HepG2 (cell line): Measurements from ENCODE around the gene SDR39U1. TPM values are rescaled to one million over a fixed set of nuclear protein-coding genes. Genes with fewer than 3 reads are reported as not detected.

Source experiments
- ATF6 ChIP-seq: sonication (generic); formaldehyde crosslinking; conservative IDR thresholded peaks from 2 replicates; pipeline ENCODE4 v1.4.0; 2020; ENCODE audit warnings: missing genetic modification reagents
- FOXP4 ChIP-seq: sonication (generic); formaldehyde crosslinking; IDR thresholded peaks from 2 replicates; pipeline ENCODE4 v1.4.0; 2020; ENCODE audit warnings: missing genetic modification reagents
- GRHL1 ChIP-seq: sonication (generic); formaldehyde crosslinking; conservative IDR thresholded peaks from 2 replicates; pipeline ENCODE4 v1.8.0; 2022; ENCODE audit warnings: missing genetic modification reagents
- HMGA1 ChIP-seq: sonication (generic); formaldehyde crosslinking; conservative IDR thresholded peaks from 2 replicates; pipeline ENCODE4 v1.4.0; 2020; ENCODE audit warnings: missing genetic modification reagents
- HNRNPK ChIP-seq: fragments of 200-400 bp; formaldehyde crosslinking; IDR thresholded peaks from 2 replicates; pipeline ENCODE4 v1.6.1; 2018; ENCODE audit warnings: low read length, low read depth, moderate library complexity, mild to moderate bottlenecking; ENCODE audit not compliant: poor library complexity, severe bottlenecking
- KAT8 ChIP-seq: IDR thresholded peaks from 2 replicates; pipeline ENCODE4 v1.6.1; 2016; ENCODE audit warnings: missing genetic modification reagents, missing compliant biosample characterization
- KDM2A ChIP-seq: sonication (generic); formaldehyde crosslinking; IDR thresholded peaks from 2 replicates; pipeline ENCODE4 v1.4.0; 2020; ENCODE audit warnings: low read depth, missing genetic modification reagents, borderline replicate concordance
- KLF6 ChIP-seq: IDR thresholded peaks from 2 replicates; pipeline ENCODE4 v1.8.0; 2016; ENCODE audit warnings: missing biosample characterization, missing genetic modification reagents
- MLLT10 ChIP-seq: sonication (generic); formaldehyde crosslinking; IDR thresholded peaks from 2 replicates; pipeline ENCODE4 v1.4.0; 2020; ENCODE audit warnings: missing genetic modification reagents
- MXI1 ChIP-seq: IDR thresholded peaks from 3 replicates; pipeline ENCODE4 v1.6.1; 2012; ENCODE audit warnings: low read depth, low read length, inconsistent platforms, borderline replicate concordance
- NBN ChIP-seq: fragments of 450-650 bp; conservative IDR thresholded peaks from 2 replicates; pipeline ENCODE4 v1.6.1; 2017
- NFIB ChIP-seq: sonication (generic); formaldehyde crosslinking; IDR thresholded peaks from 2 replicates; pipeline ENCODE4 v1.9.0; 2021; ENCODE audit warnings: missing genetic modification reagents, mild to moderate bottlenecking, borderline replicate concordance
- NPAS2 ChIP-seq: sonication (generic); formaldehyde crosslinking; IDR thresholded peaks from 2 replicates; pipeline ENCODE4 v1.8.0; 2022; ENCODE audit warnings: mild to moderate bottlenecking, missing genetic modification reagents, borderline replicate concordance
- PAF1 ChIP-seq: IDR thresholded peaks from 2 replicates; pipeline ENCODE4 v1.6.1; 2016; ENCODE audit warnings: missing genetic modification reagents, missing compliant biosample characterization
- SKI ChIP-seq: fragments of 450-650 bp; IDR thresholded peaks from one replicate; pipeline ENCODE4 v1.6.1; 2018; ENCODE audit warnings: mild to moderate bottlenecking; ENCODE audit not compliant: partially characterized antibody
- SNAPC2 ChIP-seq: sonication (generic); formaldehyde crosslinking; IDR thresholded peaks from 2 replicates; pipeline ENCODE4 v1.8.1; 2022; ENCODE audit warnings: mild to moderate bottlenecking, missing genetic modification reagents
- TBX3 ChIP-seq: fragments of 450-650 bp; IDR thresholded peaks from 2 replicates; pipeline ENCODE4 v1.6.1; 2017; ENCODE audit warnings: antibody characterized with exemption, mild to moderate bottlenecking, inconsistent platforms, borderline replicate concordance
- TMF1 ChIP-seq: sonication (generic); formaldehyde crosslinking; IDR thresholded peaks from 2 replicates; pipeline ENCODE4 v1.8.1; 2022; ENCODE audit warnings: low read depth, missing genetic modification reagents
- TRIM22 ChIP-seq: fragments of 450-650 bp; IDR thresholded peaks from 2 replicates; pipeline ENCODE4 v1.6.1; 2017
- XBP1 ChIP-seq: sonication (generic); formaldehyde crosslinking; IDR thresholded peaks from 2 replicates; pipeline ENCODE4 v1.5.0; 2020; ENCODE audit warnings: missing genetic modification reagents
- ZFAT ChIP-seq: sonication (generic); formaldehyde crosslinking; conservative IDR thresholded peaks from 2 replicates; pipeline ENCODE4 v1.8.1; 2023; ENCODE audit warnings: missing genetic modification reagents, inconsistent platforms
- ZNF724P ChIP-seq: sonication (generic); formaldehyde crosslinking; IDR thresholded peaks from 2 replicates; pipeline ENCODE4 v1.8.0; 2022; ENCODE audit warnings: missing genetic modification reagents, borderline replicate concordance
- polyA plus RNA-seq, 8 experiments: library from polyadenylated mRNA; depleted of rRNA in 3 of 8; stranded (reverse) in 7 of 8; unstranded in 1 of 8; fragments of >200 nt; fragmentation: Illumina TruSeq in 4 of 8; extraction: Trizol in 4 of 8; gene quantifications; 2 replicates each; pipeline versions ENCODE4 v1.2.1 to v1.2.3, GENCODE V29; 2011 to 2016; ENCODE audit warnings: low read depth in 4 of 8, missing spikeins in 1 of 8, mixed read lengths in 1 of 8; ENCODE audit not compliant: insufficient read depth in 1 of 8
- total RNA-seq, 5 experiments: library from RNA; depleted of rRNA; stranded (reverse); fragments of >200 nt; fragmentation: Illumina TruSeq; extraction: Trizol; gene quantifications; 2 replicates each; pipeline ENCODE4 v1.2.3, GENCODE V29; 2016; ENCODE audit warnings: low read depth in 1 of 5

SDR39U1 gene
- total and polyA plus RNA-seq, 2 of the 13 experiments (the other 11 are each of a cell fraction or from before 2014, with no cell fraction given): 34.4 to 129 TPM

- no peak for TF ChIP-seq NFIB (CRISPR knock-in tag)
- TF ChIP-seq TMF1 (CRISPR knock-in tag): 0 out of 2 replicates have a peak, but pooled peaks have one; percentile 27
- no peak; the same call in none of the 2 replicates for TF ChIP-seq KDM2A (CRISPR knock-in tag)
- no peak for TF ChIP-seq KLF6
- TF ChIP-seq XBP1 (CRISPR knock-in tag): no peak
- TF ChIP-seq MXI1: peak; percentile 25; the same call in 1 of the 3 replicates
- no peak for TF ChIP-seq MLLT10 (CRISPR knock-in tag)
- peak; percentile 82 for TF ChIP-seq KAT8 (CRISPR knock-in tag)
- no peak; the same call in 1 of the 2 replicates for TF ChIP-seq SNAPC2 (CRISPR knock-in tag)
- TF ChIP-seq GRHL1 (CRISPR knock-in tag): no peak
- TF ChIP-seq ZNF724P: peak; percentile 73; the same call in 1 of the 2 replicates
- TF ChIP-seq ATF6: no peak
- TF ChIP-seq TRIM22: no peak
- TF ChIP-seq FOXP4: peak; percentile 61
- TF ChIP-seq HMGA1 (CRISPR knock-in tag): no peak
- TF ChIP-seq SKI: no peak
- 0 out of 2 replicates have a peak, but pooled peaks have one; percentile 12 for TF ChIP-seq TBX3
- TF ChIP-seq PAF1 (CRISPR knock-in tag): no peak
- TF ChIP-seq HNRNPK: no peak
- no peak for TF ChIP-seq NPAS2
- TF ChIP-seq NBN: no peak
- no peak for TF ChIP-seq ZFAT (CRISPR knock-in tag)
Measured at GRCh38 chr14:24426912-24427536, 15.6 kb downstream of the SDR39U1 start (continued).
